Left renal pelvis (tissue), 4 donors: ENCODE data around the gene LAMP5. TPM values are rescaled to one million over a fixed set of nuclear protein-coding genes. Genes with fewer than 3 reads are reported as not detected.

ENCODE experiments used
- DNase-seq, 4 donors: peaks; one replicate each; pipeline ENCODE4 v3.0.0-alpha.2; 2013; ENCODE audit warnings: low read depth in 4 of 4, low spot score in 3 of 4
- polyA plus RNA-seq, 4 donors: library from polyadenylated mRNA; unstranded; fragments of 120-200 nt; gene quantifications; one replicate each; pipeline ENCODE4 v1.2.1, GENCODE V29; 2013; ENCODE audit not compliant: insufficient read length in 4 of 4

LAMP5 gene
- 1 to 10 TPM; 2.1 to 9.1 (median 6.3) TPM for polyA plus RNA-seq

GRCh38 chr20:9514461-9515213 lies at the start of gene LAMP5:
Gene LAMP5, plus strand, starts transcription at chr20:9514590. Its CDS starts 263 bp downstream, at chr20:9514853.
- DNase-seq = peak in 1 of 4 donors; percentile 57

GRCh38 chr20:9467995-9468394 lies 46.4 kb upstream of the LAMP5 start:
- DNase-seq = no peak

DNA sequence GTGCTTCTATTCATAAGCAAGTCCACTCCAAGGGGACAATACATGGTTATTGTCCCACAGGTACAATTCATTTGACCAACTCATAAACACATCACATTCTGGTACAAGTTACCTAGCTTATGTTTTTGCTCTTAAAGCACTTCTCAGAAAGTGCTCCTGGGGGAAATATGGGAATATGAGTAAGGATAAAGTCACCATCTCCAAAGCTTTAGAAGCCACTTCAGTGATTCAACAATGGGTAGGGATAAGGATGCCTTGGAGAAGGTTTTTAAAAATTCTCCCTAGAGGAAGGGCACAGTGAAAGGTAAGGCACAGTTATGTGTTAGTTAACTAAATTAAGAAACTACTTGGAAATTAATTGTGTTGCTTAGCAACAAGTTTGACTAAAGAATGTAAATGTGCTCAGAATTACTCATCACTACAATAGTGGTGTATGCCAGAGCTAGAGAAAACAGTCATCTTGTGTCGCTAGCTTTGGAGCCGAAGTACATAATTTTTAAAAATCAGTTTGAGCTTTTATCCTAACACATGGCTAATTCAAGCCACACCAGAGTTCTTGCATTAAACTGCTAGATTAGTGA lies 39.5 kb upstream of the LAMP5 start:
- DNase-seq = no peak

DNA sequence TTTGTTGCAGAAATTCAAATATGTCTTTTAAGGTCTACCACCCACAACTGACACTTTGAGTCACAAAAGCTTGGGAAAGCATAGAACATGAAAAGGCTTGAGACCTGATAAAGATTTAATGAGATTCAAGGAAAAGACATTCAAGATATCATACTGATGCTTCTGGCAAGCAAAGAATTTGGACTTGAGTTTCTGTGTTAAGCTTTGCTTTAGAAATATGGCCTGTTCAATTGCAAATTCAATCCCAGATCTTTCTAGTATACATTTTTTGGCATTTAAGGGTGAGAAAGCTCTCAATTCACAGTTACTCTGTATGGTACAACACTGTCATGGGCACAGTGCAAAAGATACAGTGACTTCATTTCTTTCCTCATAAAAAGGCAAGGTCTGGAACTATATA lies 38.9 kb upstream of the LAMP5 start:
- DNase-seq = no peak

DNA sequence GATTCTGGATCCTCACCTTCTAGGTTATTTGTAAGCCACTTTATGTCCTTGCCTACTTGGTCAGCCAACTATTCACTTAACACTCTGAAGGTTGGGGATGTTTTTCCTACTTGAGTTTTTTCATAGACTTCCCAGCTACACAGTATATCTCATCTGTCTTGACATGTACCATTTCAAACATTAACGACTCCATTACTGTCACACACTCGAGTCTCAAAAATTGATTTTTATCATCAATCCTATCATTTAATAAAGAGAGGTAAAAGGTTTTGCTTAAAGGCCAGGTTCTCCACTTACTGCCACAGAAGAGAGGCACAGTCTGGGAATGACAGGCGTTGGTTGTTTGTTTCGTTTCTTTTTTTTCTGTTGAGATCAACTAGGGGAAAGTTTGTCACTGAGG lies 38.2 kb upstream of the LAMP5 start:
- no peak for DNase-seq

DNA sequence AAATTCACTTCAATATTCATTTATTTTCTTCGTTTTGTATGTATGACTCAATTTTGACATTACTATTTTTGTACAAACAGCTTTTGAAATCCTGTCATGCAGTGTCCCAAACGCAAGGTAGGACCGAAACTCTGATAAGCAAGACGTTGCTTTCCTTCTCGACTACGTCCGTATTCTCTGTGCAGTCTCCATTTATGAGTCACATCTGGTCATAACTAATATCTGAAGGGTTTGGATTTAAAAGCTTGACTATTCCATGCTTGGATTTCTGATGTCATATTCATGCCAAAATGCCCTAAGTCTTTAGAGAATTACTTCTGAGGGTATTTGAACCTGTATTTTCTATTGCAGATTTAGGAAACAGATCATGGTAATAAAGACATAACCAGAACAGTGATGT lies 37.8 kb upstream of the LAMP5 start:
- no peak for DNase-seq

DNA sequence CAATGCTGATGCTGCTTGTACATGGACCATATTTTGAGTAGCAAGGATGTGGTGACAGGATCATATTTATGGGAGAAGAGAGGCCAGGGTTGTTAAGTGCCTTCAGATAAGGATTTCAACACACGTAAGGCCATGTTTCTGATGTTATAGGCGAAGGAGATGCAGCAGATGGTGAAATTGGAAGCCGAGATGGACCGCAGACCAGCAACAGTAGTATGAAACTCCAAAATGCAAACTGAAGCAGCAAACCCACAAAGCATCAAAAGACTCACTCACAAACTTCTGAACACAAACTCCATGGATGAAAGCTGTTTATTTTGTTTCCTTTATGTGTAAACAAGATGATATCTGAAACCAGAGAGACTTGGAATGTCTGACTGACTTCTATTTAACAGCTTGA lies 35.6 kb upstream of the LAMP5 start:
- no peak for DNase-seq

DNA sequence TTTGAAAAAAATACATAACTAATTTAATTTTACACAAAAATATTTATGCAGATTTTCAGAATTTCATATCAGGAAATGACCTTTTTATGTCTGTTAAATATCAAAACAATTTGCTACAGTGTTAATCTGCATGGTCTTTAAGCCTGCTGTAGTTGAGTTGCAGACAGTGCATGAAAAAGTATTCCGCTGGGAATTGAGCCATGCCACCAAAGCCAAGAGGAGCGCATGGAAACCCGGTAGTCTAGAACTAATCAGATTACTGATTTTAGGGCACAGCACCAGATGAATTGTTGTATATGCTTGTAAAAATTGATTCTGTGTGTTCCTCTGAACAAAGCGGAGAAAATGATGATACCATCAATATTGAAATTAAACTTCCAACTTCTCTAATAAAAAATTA lies 34.3 kb upstream of the LAMP5 start:
- no peak for DNase-seq

GRCh38 chr20:9482180-9482579 lies 32.2 kb upstream of the LAMP5 start:
- no peak for DNase-seq

DNA sequence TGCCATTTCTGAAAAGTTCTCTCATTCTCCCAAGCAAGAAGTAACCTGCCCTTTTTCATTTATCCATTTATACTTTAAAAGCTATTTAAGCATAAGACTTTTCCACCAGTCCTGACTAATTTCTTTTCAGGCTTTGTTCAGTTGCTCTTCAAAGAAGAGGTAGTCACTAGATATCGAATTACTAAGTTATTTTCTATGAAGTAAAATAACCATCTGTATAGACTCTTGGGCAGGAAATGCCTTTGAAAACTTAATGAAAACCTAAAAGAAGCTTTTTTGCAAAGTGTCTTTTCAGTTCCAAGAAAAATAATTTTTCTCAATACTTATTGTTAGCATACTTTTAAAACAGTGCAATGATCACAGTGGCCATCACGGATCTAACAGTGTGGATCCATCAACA lies 31.3 kb upstream of the LAMP5 start:
- no peak for DNase-seq

GRCh38 chr20:9485614-9486340 lies 28.6 kb upstream of the LAMP5 start:
- no peak for DNase-seq

GRCh38 chr20:9487231-9487630 lies 27.2 kb upstream of the LAMP5 start:
- DNase-seq = no peak

DNA sequence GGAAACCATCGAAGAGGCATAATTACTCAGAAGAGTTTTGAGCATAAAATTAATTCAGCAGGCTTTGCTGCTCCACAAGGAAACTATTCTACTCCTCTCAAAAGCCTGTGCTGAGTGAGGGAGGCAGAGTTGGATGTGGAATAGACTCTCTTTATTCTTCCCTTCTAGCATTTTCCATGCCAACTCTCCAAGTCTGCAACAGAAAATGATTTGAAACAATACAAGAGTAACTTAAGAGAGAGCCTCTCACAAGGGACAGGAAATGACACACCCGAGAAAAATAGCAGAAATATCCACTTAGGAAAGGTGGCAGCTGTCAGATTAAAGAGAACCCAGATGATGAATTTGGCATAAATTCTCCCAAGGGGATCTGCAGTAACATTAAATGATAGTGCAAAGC lies 26.3 kb upstream of the LAMP5 start:
- no peak for DNase-seq

DNA sequence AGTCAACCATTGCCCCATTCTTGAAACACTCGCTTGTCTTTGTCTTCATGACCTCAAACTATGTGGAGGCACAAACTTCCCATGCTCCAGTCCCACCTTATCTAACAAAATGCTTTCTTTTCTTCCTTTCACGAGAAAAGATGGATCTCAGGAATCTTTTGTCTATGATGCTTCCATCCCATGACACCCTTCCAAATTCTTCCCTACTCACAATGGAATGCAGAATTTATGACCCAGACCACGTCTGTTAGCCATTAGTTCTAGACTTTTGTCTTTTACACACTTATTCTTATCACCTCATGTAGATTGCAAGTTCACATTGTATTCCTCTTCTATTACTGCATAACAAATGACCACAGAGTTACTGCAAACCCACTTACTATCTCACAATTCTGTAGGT lies 24.2 kb upstream of the LAMP5 start:
- no peak for DNase-seq

- DNase-seq = no peak
Observed at GRCh38 chr20:9490631-9491030, 23.8 kb upstream of the LAMP5 start.

DNA sequence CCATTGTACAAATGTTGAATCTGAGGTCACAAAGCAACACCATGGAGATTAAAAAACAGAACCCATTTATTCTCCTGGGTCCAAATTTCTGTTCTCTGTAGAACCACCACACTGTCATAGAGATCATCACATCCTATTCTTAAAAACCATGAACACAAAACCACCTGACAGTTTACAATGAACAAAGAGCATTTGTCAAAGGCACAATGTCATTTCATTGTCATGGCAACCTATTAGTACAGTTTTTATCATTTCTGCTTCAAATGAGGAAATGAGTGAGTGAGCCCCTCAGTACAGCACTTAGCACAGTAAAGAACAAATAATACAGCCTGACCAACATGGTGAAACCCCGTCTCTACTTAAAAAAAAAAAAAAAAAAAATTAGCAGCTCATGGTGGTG lies 23.1 kb upstream of the LAMP5 start:
- DNase-seq = no peak

GRCh38 chr20:9492067-9492466 lies 22.3 kb upstream of the LAMP5 start:
- DNase-seq = no peak

DNA sequence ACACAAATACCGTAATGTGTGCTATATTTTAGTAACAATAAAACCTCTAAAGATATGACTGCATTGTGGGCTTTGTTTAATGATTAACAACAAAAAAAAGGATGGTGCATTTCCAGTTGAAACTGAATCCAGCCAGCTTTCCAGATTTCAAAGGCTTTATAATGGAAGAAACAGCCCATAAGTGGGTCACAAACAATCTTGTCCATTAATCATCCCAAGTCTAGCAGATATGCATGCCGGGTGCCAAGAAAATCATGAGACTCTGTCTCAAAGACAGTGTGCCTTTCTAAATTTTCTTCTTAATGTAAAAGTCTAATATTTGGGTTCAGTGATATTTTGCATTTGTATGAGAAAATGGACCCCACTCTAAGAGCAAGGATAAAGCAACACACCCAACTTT lies 20.6 kb upstream of the LAMP5 start:
- no peak for DNase-seq

DNA sequence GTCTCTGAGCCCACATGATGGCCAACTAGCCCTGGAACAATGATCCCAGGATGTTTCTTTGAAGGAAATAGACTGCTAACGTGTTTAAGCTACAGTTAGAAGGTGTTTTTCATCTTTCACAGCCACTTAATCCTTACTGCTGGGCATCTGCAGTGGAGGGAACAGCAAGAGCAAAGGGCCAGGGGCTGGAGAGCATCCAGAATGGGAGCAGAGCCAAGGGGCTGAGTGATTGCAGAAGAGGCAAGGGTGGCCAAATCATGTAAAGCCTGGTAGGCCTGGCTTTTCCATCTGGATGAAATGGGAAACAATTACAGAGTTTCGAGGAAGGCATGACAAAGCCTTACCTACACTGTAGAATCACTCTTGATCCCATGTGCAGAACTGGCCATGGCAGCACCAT lies 18.7 kb upstream of the LAMP5 start:
- no peak for DNase-seq

- DNase-seq = no peak
Observed at GRCh38 chr20:9496155-9496554, 18.2 kb upstream of the LAMP5 start.

- no peak for DNase-seq
Observed at GRCh38 chr20:9498322-9498721, 16.1 kb upstream of the LAMP5 start.
